Gastrocnemius medialis (tissue), 4 donors: ENCODE data around the gene TSC22D2.

ENCODE experiments used
- CTCF ChIP-seq, 5 experiments: fragments of 450-650 bp in 3 of 5; fragments of 200-600 bp in 2 of 5; sonication (generic) in 2 of 5; IDR thresholded peaks in 4 of 5; conservative IDR thresholded peaks in 1 of 5; 1 replicate in 4 of 5; 2 replicates in 1 of 5; pipeline ENCODE4 v1.5.1; 2016 to 2019; ENCODE audit warnings: antibody characterized with exemption in 5 of 5, mild to moderate bottlenecking in 3 of 5, moderate library complexity in 3 of 5
- POLR2A ChIP-seq, 2 donors: fragments of 450-650 bp; IDR thresholded peaks; one replicate each; pipeline ENCODE4 v1.6.1; 2017; ENCODE audit warnings: antibody characterized with exemption in 2 of 2, mild to moderate bottlenecking in 2 of 2, moderate library complexity in 2 of 2

DNA sequence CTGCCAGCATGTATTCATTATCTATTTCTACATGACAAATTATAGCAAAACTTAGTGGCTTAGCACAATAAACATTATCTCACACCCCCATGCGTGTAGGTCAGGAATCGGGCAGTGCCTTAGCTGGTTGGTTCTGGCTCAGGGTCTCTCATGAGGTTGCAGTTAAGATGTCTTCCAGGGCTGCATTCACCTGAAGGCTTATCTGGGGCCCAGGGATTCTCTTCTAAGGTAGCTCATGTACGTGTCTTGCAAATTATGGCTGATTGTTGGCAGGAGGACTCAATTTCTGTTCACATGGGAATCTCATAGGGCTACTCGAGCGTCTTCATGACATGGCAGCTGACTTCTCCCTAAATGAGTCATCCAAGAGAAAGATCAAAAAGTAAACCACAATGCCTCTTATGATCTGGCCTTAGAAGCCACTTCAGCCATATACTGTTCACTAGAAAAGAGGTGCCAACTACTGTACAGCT is 42.9 kb upstream of the TSC22D2 start:
- TF ChIP-seq CTCF (IDR thresholded peaks at IDR 0.05 in 4 of 5, conservative IDR thresholded peaks at IDR 0.05 in 1 of 5), result no peak
- no peak for TF ChIP-seq POLR2A (IDR thresholded peaks at IDR 0.05)
